SK-N-MC (cell line): Measurements from ENCODE around the gene KBTBD8.

Source experiments
- EZH2 ChIP-seq: fragments of 200-600 bp; sonication (generic); IDR thresholded peaks from one replicate; pipeline ENCODE4 v1.6.1; 2017; ENCODE audit warnings: antibody characterized with exemption
- FOXP2 ChIP-seq: optimal IDR thresholded peaks from 2 replicates; pipeline ENCODE3; 2011; ENCODE audit warnings: mild to moderate bottlenecking, moderate library complexity; ENCODE audit not compliant: insufficient read depth; ENCODE audit errors: extremely low read length, control extremely low read depth
- POLR2AphosphoS5 ChIP-seq: IDR thresholded peaks from 2 replicates; pipeline ENCODE4 v1.6.1; 2012; ENCODE audit warnings: mild to moderate bottlenecking, low read depth, low read length, borderline replicate concordance

GRCh38 chr3:67001086-67001861, 3.2 kb downstream of the KBTBD8 start:
- TF ChIP-seq POLR2AphosphoS5 (no peak), FOXP2 (no peak), EZH2 (no peak)
